ENCODE data around the gene TJP1. TPM values are rescaled to one million over a fixed set of nuclear protein-coding genes. Genes with fewer than 3 reads are reported as not detected.
"Not testable (repeated sequence)": the region's sequence is repeated elsewhere in the genome, so short reads cannot be mapped to it uniquely, and the experiment has no call there.

TJP1 gene
- total RNA-seq, 1 experiment from 2014 or later, result 129 TPM

GRCh38 chr15:29784413-29784812 lies 37.9 kb downstream of the TJP1 start:
- TF ChIP-seq MAX (CRISPR knock-in tag; IDR thresholded peaks at IDR 0.05) (no peak), TEAD4 (CRISPR knock-in tag; IDR thresholded peaks at IDR 0.05) (no peak), ZNF423 (CRISPR knock-in tag; IDR thresholded peaks at IDR 0.05) (no peak), CBFB (CRISPR knock-in tag; IDR thresholded peaks at IDR 0.05; ENCODE audit: low read depth) (no peak), ZNF425 (CRISPR knock-in tag; conservative IDR thresholded peaks at IDR 0.05) (no peak), ZSCAN18 (CRISPR knock-in tag; IDR thresholded peaks at IDR 0.05) (no peak), NR3C1 (CRISPR knock-in tag; conservative IDR thresholded peaks at IDR 0.05; ENCODE audit: low read depth) (no peak), NR2C2 (CRISPR knock-in tag; IDR thresholded peaks at IDR 0.05) (no peak), CDX4 (CRISPR knock-in tag; IDR thresholded peaks at IDR 0.05; ENCODE audit: borderline replicate concordance) (no peak), ZNF416 (CRISPR knock-in tag; IDR thresholded peaks at IDR 0.05) (no peak)
- TF ChIP-seq, protein P1, sequence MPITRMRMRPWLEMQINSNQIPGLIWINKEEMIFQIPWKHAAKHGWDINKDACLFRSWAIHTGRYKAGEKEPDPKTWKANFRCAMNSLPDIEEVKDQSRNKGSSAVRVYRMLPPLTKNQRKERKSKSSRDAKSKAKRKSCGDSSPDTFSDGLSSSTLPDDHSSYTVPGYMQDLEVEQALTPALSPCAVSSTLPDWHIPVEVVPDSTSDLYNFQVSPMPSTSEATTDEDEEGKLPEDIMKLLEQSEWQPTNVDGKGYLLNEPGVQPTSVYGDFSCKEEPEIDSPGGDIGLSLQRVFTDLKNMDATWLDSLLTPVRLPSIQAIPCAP (CRISPR knock-in tag; IDR thresholded peaks at IDR 0.05), result no peak
- POLR2A ChIA-PET, result no interaction called here
- ATAC-seq (no peak), DNase-seq (ENCODE audit: low spot score) (no peak)
- Mint-ChIP-seq H3K27ac (no peak overlapping the region), H3K27me3 (ENCODE audit: low read depth) (no peaks in the 10 kb centered on the region), H3K9me3 (peaks cover 26% of the 10 kb centered on the region), H3K4me1 (peaks cover 32% of the 10 kb centered on the region), H3K4me3 (no peak overlapping the region), H3K36me3 (peaks cover 32% of the 10 kb centered on the region)
- CTCF ChIA-PET, result no interaction called here

GRCh38 chr15:29782816-29783215 lies 39.5 kb downstream of the TJP1 start:
- H3K27me3 Mint-ChIP-seq (ENCODE audit: low read depth); POLR2A ChIA-PET; H3K4me3 Mint-ChIP-seq; ATAC-seq; DNase-seq (ENCODE audit: low spot score); H3K27ac Mint-ChIP-seq: not testable (repeated sequence)
- CTCF ChIA-PET, result interaction anchor here (1.1 kb wide), 1 partner anchor 143 kb away, joined by 3 read pairs; no protein-coding TSS in a partner anchor
- Mint-ChIP-seq H3K36me3 (peaks cover 34% of the 10 kb centered on the region), H3K9me3 (peaks cover 27% of the 10 kb centered on the region), H3K4me1 (peaks cover 46% of the 10 kb centered on the region)

- CTCF ChIA-PET, result no interaction called here
- POLR2A ChIA-PET, result interaction anchor here (0.7 kb wide), 1 partner anchor 30 kb away, joined by 4 read pairs; no protein-coding TSS in a partner anchor
- no peak for DNase-seq (ENCODE audit: low spot score)
- Mint-ChIP-seq H3K4me3 (no peak overlapping the region), H3K9me3 (peaks cover 27% of the 10 kb centered on the region), H3K27ac (peak overlapping the region; percentile 28), H3K27me3 (ENCODE audit: low read depth) (no peaks in the 10 kb centered on the region), H3K36me3 (peaks cover 32% of the 10 kb centered on the region), H3K4me1 (peaks cover 49% of the 10 kb centered on the region)
- ATAC-seq, result no peak
- TF ChIP-seq, protein P2, sequence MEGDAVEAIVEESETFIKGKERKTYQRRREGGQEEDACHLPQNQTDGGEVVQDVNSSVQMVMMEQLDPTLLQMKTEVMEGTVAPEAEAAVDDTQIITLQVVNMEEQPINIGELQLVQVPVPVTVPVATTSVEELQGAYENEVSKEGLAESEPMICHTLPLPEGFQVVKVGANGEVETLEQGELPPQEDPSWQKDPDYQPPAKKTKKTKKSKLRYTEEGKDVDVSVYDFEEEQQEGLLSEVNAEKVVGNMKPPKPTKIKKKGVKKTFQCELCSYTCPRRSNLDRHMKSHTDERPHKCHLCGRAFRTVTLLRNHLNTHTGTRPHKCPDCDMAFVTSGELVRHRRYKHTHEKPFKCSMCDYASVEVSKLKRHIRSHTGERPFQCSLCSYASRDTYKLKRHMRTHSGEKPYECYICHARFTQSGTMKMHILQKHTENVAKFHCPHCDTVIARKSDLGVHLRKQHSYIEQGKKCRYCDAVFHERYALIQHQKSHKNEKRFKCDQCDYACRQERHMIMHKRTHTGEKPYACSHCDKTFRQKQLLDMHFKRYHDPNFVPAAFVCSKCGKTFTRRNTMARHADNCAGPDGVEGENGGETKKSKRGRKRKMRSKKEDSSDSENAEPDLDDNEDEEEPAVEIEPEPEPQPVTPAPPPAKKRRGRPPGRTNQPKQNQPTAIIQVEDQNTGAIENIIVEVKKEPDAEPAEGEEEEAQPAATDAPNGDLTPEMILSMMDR (IDR thresholded peaks at IDR 0.05), result no peak
- TF ChIP-seq SMAD4 (CRISPR knock-in tag; IDR thresholded peaks at IDR 0.05) (no peak), CDX4 (CRISPR knock-in tag; IDR thresholded peaks at IDR 0.05; ENCODE audit: borderline replicate concordance) (no peak), NR1H2 (CRISPR knock-in tag; IDR thresholded peaks at IDR 0.05) (no peak), TP53 (CRISPR knock-in tag; IDR thresholded peaks at IDR 0.05) (no peak), GTF2I (CRISPR knock-in tag; conservative IDR thresholded peaks at IDR 0.05) (no peak), ZNF423 (CRISPR knock-in tag; IDR thresholded peaks at IDR 0.05) (no peak), SMAD3 (CRISPR knock-in tag; IDR thresholded peaks at IDR 0.05; ENCODE audit: borderline replicate concordance) (no peak), SP1 (CRISPR knock-in tag; conservative IDR thresholded peaks at IDR 0.05) (no peak), NR3C1 (CRISPR knock-in tag; conservative IDR thresholded peaks at IDR 0.05; ENCODE audit: low read depth) (no peak)
- TF ChIP-seq, protein P3, sequence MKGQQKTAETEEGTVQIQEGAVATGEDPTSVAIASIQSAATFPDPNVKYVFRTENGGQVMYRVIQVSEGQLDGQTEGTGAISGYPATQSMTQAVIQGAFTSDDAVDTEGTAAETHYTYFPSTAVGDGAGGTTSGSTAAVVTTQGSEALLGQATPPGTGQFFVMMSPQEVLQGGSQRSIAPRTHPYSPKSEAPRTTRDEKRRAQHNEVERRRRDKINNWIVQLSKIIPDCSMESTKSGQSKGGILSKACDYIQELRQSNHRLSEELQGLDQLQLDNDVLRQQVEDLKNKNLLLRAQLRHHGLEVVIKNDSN (CRISPR knock-in tag; IDR thresholded peaks at IDR 0.05), result no peak
Observed at GRCh38 chr15:29778382-29778781, 43.9 kb downstream of the TJP1 start.
